G401 (cell line): ENCODE results near the gene SLC5A10. TPM values are rescaled to one million over a fixed set of nuclear protein-coding genes. Genes with fewer than 3 reads are reported as not detected.
"Not testable (repeated sequence)": the region's sequence is repeated elsewhere in the genome, so short reads cannot be mapped to it uniquely, and the experiment has no call there.

Experiments used
- DNase-seq: peaks from one replicate; pipeline ENCODE4 v3.0.0-alpha.2; 2015; ENCODE audit warnings: low spot score
- in situ Hi-C: cut with HindIII; loops from 2 replicates; pipeline ENCODE4 v1.10.0; 2016; ENCODE audit warnings: low sequenced_read_pairs, mixed read lengths
- total RNA-seq: library from RNA; depleted of rRNA; stranded (reverse); fragments of >200 nt; shearing (Covaris generic); gene quantifications from 2 replicates; pipeline ENCODE4 v1.2.3, GENCODE V29; 2014

The SLC5A10 gene
- total RNA-seq, 1 experiment from 2014 or later, result not detected

GRCh38 chr17:19012171-19013080 is 60.5 kb downstream of the SLC5A10 start:
- DNase-seq, result no peak
- in situ Hi-C loops, result no loop called here

DNA sequence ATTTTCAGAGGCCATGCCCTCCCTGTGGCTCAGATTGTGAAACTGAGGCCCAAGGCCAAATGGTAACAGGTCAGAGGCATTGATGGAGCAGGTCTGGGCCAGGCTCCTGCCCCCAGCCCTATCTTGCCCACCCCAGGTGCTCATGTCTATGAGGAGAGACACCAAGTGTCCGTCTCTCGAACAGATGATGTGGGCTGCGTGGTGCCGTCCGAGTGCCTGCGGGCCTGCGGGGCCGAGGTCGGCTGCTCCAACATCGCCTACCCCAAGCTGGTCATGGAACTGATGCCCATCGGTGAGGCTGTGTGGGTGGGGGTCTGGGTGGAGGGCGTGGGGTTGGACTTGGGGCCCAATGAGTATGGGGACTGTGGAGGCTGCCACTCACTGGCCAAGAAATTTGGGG is 61.3 kb downstream of the SLC5A10 start:
- in situ Hi-C loops, result no loop called here
- DNase-seq, result no peak

DNA sequence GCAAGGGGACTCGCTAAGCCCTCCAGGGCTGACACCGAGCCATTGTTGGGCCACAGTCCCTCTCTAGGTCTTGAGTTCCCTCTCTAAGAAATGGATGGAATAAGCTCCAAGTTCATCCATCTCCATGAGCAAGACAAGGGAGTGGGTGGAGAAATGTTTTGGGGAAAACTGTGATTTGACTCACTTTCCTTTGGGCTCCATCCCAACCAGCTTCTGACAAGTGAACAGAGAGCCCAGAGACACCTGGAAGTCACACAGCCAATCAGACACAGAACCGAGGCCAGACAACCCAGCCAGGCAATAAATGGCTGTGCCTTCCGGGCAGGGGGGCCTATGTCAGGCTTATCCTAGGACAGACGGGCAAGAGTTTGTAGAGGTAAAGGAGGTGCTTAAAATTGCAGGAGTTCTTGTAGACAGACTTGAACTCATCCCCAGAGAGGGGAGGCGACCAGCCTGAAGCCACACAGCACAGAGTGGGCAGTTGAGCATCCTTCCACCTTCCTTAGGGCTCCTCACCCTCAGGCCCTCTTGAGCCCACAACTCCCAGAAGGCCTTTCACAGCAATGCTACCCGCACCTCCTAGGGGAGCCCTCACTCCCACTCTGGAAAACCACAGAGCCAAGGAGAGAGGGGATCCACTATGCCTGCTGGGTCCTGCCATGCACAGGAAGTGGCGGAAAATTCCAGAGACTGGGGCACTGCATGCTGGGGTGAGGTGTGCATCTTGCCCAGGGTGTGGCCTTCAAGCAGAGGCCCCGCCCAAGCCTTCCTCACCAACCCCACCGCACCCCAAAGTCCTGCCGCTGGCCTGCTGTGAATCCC is 62.1 kb downstream of the SLC5A10 start:
- no peak for DNase-seq
- in situ Hi-C loops, result no loop called here

GRCh38 chr17:19014628-19015215 is 62.8 kb downstream of the SLC5A10 start:
- DNase-seq, result no peak
- in situ Hi-C loops, result no loop called here

- DNase-seq, result no peak
- in situ Hi-C loops, result no loop called here
These were observed 63.5 kb downstream of the SLC5A10 start for GRCh38 chr17:19015428-19015827.

DNA sequence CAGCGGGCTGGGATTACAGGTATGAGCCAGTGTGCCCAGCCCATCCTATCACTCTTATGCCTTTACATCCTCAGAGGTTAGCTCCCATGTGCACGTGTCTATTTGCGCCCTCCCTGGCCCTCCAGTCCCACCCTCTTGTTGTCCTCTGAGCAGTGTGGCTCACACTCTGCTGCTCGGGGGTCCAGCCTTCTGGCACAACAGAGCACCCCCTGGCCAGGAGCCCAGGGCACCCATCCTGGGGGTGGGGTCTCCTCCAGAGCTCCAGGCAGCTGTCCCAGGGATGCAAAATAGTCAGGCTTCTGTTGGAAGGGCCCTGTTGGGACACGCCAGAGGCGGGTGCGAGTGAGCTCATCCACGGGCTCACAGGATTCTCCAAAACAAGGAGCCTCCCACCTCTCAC is 64.3 kb downstream of the SLC5A10 start:
- no peak for DNase-seq
- in situ Hi-C loops, result no loop called here

DNA sequence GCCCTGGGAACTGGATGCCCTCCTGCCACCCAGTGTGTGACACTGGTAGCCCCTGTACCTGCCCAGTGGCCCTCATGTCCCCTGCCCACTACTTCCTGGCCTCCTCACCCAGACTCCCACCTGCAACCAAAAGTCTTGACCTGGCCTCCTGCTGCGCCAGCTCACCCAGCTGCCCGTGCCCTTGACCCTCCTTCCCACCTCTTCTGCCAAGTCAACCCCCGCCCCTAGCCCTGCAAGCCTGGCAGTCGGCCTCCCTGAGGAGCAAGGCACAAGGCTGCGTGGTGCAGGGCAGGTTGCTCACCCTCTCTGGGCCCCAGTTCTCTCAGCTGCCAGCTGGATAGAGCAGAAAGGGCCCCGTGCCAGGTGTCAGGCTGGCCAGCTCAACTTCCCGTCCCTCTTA is 64.9 kb downstream of the SLC5A10 start:
- in situ Hi-C loops, result no loop called here
- DNase-seq, result no peak

GRCh38 chr17:19017401-19017800 is 65.4 kb downstream of the SLC5A10 start:
- in situ Hi-C loops, result no loop called here
- no peak for DNase-seq

DNA sequence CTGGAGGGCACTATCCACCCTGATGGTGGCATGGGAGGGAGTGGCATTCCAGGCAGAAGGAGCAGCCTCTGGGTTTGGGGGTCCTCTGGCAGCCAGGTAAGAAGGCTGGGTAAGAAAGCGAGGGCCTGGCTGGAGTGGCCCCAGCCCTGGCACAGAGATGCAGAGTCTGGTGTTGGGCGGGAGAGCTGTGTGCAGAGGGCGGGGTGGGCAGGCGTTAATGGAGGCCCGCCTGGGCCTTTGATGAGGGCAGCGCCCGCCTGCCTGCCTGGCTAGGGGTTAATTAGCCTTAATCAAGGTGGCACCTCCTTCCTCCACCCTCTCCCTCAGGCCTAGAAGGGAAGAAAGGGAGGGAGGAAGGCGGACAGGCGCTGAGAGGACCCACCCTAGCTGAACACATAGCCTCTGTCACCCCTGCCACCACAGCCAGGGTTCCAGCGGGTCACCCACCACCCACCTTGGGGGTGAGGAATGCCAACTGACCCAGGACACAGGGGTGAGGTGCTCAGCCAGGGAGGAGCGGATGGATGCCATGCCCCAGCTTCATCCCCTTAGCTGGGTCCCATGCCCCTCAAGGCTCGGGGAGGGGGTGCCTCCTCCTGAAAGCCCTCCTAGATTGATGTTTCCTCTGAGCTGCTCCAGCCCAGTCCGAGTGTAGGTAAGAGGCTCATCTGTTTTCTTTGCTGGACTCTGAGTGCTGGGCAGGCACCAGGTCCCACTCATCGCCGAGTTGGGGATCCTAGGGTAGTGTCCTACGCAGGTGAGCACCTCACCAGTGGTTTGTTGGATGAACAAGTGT is 66.0 kb downstream of the SLC5A10 start:
- in situ Hi-C loops, result no loop called here
- no peak for DNase-seq

- in situ Hi-C loops, result no loop called here
These were observed 66.6 kb downstream of the SLC5A10 start for GRCh38 chr17:19018600-19018950.

DNA sequence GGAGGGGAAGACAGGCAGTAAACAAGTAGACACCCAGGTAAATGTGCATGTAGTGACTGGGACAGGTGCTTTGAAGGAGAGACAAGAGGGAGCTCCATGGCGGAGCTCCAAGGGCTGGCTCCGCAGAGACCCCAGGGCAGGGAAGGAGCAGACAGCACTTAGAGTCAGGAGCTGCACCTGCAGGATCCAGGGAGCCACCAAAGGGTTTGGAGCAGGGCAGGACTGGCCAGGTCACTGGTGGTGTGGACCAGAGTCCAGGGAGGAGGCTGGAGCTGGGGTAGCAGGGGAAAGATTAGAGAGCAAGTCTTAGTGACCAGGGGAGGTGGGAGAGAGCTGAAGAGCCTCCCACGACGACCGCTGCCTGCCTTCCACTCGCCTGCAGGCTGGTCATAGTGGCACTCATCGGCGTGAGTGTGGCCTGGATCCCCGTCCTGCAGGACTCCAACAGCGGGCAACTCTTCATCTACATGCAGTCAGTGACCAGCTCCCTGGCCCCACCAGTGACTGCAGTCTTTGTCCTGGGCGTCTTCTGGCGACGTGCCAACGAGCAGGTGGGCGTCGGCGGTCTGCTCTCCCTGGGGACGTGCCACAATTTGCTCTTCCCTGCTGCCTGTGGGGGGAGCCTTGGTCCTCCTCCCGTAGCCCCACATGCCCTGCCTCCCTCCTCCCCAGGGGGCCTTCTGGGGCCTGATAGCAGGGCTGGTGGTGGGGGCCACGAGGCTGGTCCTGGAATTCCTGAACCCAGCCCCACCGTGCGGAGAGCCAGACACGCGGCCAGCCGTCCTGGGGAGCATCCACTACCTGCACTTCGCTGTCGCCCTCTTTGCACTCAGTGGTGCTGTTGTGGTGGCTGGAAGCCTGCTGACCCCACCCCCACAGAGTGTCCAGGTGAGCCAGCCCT is 67.3 kb downstream of the SLC5A10 start:
- DNase-seq, result no peak
- in situ Hi-C loops, result no loop called here

More at GRCh38 chr17:19018600-19018950, 66.6 kb downstream of the SLC5A10 start:
- DNase-seq, result no peak

- in situ Hi-C loops, result no loop called here
- DNase-seq, result no peak
These were observed 68.1 kb downstream of the SLC5A10 start for GRCh38 chr17:19020016-19020415.

GRCh38 chr17:19021011-19021621 is 69.2 kb downstream of the SLC5A10 start:
- DNase-seq, in situ Hi-C loops: not testable (repeated sequence)

DNA sequence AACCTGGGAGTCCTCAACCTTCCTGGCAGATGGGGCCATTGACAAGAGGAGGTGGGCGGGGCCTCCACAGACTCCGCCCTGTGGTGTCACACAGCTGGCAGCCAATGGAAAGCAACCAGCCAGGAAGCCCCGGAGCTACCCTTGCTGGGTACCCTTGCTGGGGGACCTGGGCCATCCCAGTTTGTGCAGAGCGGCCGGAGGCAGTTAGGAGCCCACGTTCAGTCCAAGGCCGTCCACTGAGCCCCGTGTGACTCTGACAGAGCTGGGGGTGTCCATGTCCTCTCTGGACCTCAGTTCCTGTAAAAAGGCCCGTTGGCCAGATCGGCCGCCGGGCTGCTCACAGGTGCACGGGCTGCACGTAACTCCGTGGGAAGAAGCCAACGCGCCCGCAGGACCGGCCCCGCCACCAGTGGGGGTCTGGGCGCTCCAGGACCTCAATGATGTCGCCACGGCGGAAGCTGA is 69.7 kb downstream of the SLC5A10 start:
- in situ Hi-C loops, result no loop called here
- no peak for DNase-seq

GRCh38 chr17:19022128-19022527 is 70.2 kb downstream of the SLC5A10 start:
- DNase-seq, result no peak
- in situ Hi-C loops, result no loop called here

- DNase-seq, result no peak
- in situ Hi-C loops, result no loop called here
These were observed 70.8 kb downstream of the SLC5A10 start for GRCh38 chr17:19022747-19023146.

- DNase-seq, result no peak
- in situ Hi-C loops, result no loop called here
These were observed 71.4 kb downstream of the SLC5A10 start for GRCh38 chr17:19023209-19023999.
